Nephron progenitor cell (in vitro differentiated cells): ENCODE measurements around the gene CDK8.
"Not testable (repeated sequence)": the region's sequence is repeated elsewhere in the genome, so short reads cannot be mapped to it uniquely, and the experiment has no call there.

Experiments
- DNase-seq: peaks from one replicate; pipeline ENCODE4 v3.0.0; 2021
- H3K27ac Mint-ChIP-seq: 2 replicates; pipeline ENCODE4 v1.8.0; 2021; ENCODE audit warnings: mild to moderate bottlenecking, moderate library complexity, mixed read lengths
- H3K27me3 Mint-ChIP-seq: 2 replicates; pipeline ENCODE4 v1.8.0; 2021; ENCODE audit warnings: mild to moderate bottlenecking, low read depth, mixed read lengths; ENCODE audit not compliant: poor library complexity
- H3K36me3 Mint-ChIP-seq: 2 replicates; pipeline ENCODE4 v1.8.0; 2021; ENCODE audit warnings: low read depth, mixed read lengths
- H3K4me1 Mint-ChIP-seq: 2 replicates; pipeline ENCODE4 v1.8.0; 2021; ENCODE audit warnings: mixed read lengths
- H3K4me3 Mint-ChIP-seq: 2 replicates; pipeline ENCODE4 v1.8.0; 2021; ENCODE audit warnings: mild to moderate bottlenecking, moderate library complexity, mixed read lengths
- H3K9me3 Mint-ChIP-seq: 2 replicates; pipeline ENCODE4 v1.8.0; 2021; ENCODE audit warnings: mild to moderate bottlenecking, moderate library complexity, mixed read lengths
- TF ChIP-seq, protein P1 (sequence below): fragments of 200-600 bp; sonication (generic); IDR thresholded peaks from 2 replicates; pipeline ENCODE4 v1.5.0; 2021; ENCODE audit warnings: antibody characterized with exemption

CDK8 gene

DNA sequence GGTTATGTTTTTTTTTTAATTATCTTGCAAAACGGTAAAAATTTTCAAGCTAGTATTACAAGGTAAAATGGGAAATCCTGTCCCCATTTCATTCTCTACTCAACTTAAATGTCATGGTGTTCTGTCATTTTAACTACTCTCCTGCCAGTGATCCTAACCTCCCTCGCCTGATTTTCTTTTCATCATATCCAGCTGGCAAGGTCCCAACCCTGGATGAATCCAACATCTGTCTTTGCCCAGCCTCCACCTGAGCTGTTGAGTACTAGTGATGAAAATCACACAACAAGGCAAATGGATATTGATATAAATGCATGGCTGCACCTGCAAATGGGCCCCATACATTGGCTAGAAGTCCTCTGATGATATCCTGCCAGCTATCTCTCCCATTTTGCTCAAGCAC, 6.9 kb upstream of the CDK8 start:
- Mint-ChIP-seq H3K27ac (no peak overlapping the region), H3K36me3 (no peaks in the 10 kb centered on the region), H3K9me3 (peaks cover 19% of the 10 kb centered on the region), H3K4me1 (peaks cover 7% of the 10 kb centered on the region), H3K4me3 (no peak overlapping the region), H3K27me3 (peaks cover 22% of the 10 kb centered on the region)
- TF ChIP-seq, protein P1, sequence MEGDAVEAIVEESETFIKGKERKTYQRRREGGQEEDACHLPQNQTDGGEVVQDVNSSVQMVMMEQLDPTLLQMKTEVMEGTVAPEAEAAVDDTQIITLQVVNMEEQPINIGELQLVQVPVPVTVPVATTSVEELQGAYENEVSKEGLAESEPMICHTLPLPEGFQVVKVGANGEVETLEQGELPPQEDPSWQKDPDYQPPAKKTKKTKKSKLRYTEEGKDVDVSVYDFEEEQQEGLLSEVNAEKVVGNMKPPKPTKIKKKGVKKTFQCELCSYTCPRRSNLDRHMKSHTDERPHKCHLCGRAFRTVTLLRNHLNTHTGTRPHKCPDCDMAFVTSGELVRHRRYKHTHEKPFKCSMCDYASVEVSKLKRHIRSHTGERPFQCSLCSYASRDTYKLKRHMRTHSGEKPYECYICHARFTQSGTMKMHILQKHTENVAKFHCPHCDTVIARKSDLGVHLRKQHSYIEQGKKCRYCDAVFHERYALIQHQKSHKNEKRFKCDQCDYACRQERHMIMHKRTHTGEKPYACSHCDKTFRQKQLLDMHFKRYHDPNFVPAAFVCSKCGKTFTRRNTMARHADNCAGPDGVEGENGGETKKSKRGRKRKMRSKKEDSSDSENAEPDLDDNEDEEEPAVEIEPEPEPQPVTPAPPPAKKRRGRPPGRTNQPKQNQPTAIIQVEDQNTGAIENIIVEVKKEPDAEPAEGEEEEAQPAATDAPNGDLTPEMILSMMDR, result no peak
- DNase-seq, result no peak

DNA sequence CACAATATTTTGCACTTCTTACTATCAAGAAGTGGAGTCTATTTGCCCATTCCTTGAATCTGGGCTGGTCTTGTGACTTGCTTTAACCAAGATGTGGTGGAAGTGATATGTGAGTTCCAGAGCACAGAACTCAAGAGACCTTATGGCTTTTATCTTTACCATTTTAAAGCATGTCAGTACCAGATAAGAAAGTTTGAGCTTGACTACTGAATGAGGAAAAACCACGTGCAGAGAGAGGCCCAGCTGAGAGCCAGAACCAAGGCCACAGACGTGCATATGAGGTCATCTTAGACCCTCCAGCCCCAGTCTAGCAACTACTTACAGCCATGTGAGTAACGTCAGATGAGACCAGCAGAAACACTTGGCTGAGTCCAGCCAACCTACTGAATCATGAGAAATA, 6.3 kb upstream of the CDK8 start:
- Mint-ChIP-seq H3K27ac (no peak overlapping the region), H3K36me3 (no peaks in the 10 kb centered on the region), H3K4me1 (peaks cover 7% of the 10 kb centered on the region), H3K27me3 (peaks cover 17% of the 10 kb centered on the region), H3K9me3 (peaks cover 13% of the 10 kb centered on the region), H3K4me3 (no peak overlapping the region)
- TF ChIP-seq, protein P1, result no peak
- DNase-seq, result no peak

DNA sequence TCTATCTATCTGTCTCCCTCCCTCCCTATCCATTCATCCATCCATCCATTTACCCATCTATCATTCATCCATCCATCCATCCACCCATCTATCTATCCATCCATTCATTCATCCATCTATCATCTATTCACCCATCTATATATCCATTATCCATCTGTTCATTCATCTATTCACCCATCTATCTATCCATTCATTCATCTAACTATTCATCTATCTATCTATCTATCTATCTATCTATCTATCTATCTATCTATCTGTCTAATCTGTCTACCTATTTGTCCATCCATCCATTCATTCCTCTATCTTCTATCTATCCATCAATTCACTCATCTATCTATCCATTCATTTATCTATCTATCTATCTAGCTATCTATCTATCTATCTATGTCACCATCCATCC, 4.4 kb upstream of the CDK8 start:
- DNase-seq, result no peak
- Mint-ChIP-seq H3K4me1 (peaks cover 11% of the 10 kb centered on the region), H3K4me3 (no peak overlapping the region), H3K9me3 (no peaks in the 10 kb centered on the region), H3K27me3 (peaks cover 11% of the 10 kb centered on the region), H3K27ac (no peak overlapping the region), H3K36me3 (no peaks in the 10 kb centered on the region)
- TF ChIP-seq, protein P1, result no peak

DNA sequence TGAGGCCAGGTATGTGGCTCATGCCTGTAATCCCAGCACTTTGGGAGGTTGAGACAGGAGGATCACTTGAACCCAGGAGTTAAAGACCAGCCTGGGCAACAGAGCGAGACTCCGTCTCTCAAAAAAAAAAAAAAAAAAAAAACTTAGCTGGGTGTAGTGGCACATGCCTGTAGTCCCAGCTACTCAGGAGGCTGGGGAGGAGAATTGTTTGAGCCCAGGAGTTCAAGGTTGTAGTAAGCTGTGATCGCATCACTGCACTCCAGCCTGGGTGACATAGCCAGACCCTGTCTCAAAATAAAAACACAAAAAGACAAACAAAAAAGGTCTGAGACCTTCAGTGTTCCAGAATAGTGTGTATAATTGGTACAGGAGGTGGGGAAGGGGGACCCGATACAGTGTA, 1.9 kb upstream of the CDK8 start:
- H3K27me3 Mint-ChIP-seq, result peaks cover 11% of the 10 kb centered on the region
- H3K4me3 Mint-ChIP-seq, H3K27ac Mint-ChIP-seq, DNase-seq, H3K36me3 Mint-ChIP-seq, H3K9me3 Mint-ChIP-seq: not testable (repeated sequence)
- H3K4me1 Mint-ChIP-seq, result peaks cover 27% of the 10 kb centered on the region

DNA sequence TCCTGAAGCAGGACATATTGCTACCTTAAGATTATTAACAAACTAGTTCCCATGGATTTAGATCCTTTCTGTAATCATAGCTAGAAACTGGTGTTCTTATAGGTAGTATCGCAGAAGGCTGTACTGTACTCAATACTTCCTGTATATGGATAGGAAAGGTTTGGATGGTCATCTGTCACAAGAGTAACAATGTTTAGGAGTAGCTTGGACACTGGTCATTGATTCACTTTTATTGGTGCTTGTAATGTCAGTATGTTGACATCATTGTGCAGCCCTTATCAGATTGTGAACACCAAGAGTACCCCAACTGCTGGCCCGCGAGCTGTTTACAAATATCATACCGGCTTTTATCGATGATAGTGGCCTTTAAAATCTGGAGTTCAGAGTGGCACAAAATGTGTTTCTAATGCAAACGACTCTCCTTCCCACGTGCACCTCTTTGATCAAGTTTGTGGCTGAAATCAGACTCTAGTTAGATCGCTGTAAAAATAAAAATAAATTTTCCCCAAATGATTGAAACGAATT, 605 bp upstream of the CDK8 start:
- TF ChIP-seq, protein P1, result no peak
- Mint-ChIP-seq H3K27ac (peak overlapping the region; percentile 95), H3K9me3 (no peaks in the 10 kb centered on the region), H3K27me3 (peaks cover 11% of the 10 kb centered on the region), H3K36me3 (no peaks in the 10 kb centered on the region), H3K4me1 (peaks cover 37% of the 10 kb centered on the region), H3K4me3 (peak overlapping the region; percentile 92)
- no peak for DNase-seq

DNA sequence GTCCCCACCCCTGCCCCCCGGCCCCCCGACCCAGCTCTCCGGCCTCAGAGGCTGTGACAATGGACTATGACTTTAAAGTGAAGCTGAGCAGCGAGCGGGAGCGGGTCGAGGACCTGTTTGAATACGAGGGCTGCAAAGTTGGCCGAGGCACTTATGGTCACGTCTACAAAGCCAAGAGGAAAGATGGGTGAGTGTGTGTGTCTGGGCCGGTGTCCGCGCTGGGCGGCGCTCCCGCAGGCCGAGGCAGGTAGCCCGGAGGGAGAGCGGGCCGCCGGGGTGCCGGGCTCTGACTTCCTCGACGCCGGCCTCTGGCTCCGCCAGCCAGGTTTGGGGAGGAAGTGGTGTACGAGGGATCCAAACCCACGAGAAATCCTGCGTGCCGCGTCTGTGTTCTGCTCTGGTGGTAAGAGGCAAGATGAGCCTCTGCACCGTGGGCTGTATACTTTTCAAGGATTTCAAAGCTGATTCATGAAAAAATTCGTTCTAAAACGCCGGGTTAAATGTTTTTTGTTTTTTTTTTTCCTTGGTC, 718 bp downstream of the CDK8 start:
- peak overlapping the region; percentile 90 for H3K27ac Mint-ChIP-seq
- H3K27me3 Mint-ChIP-seq, result peaks cover 11% of the 10 kb centered on the region
- H3K4me1 Mint-ChIP-seq, result peaks cover 37% of the 10 kb centered on the region
- peak overlapping the region; percentile 92 for H3K4me3 Mint-ChIP-seq
- no peaks in the 10 kb centered on the region for H3K9me3 Mint-ChIP-seq
- no peaks in the 10 kb centered on the region for H3K36me3 Mint-ChIP-seq
- DNase-seq, result peak; percentile 58
- TF ChIP-seq, protein P1, result no peak
